Measurements from ENCODE around the gene CD300C. TPM values are rescaled to one million over a fixed set of nuclear protein-coding genes. Genes with fewer than 3 reads are reported as not detected.

CD300C gene
- total RNA-seq, 2 experiments from 2014 or later: 0.41 to 0.50 TPM

DNA sequence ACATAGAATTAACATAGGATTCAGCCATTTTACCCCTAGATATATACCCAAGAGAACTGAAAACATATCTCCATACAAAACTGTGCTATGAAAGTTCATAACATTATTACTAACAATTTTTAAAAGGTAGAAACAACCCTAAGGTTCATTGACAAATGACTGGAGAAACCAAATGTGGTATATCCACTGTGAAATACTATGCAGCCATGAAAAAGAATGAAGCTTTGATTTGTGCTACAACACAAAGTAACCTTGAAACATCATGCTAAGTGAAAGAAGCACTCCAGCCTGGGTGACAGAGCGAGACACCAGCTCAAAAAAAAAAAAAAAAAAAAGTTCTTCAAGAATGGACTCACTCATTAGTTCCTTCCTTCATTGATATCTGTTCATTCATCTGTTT, 45.6 kb upstream of the CD300C start:
- H3K9me3 Mint-ChIP-seq: no peaks in the 10 kb centered on the region
- Histone ChIP-seq H3K27ac (ENCODE audit: low read depth in 1 of 2, low read length in 2 of 2) (no peak overlapping the region), H3K9me3 (ENCODE audit: control insufficient read depth in 1 of 2, insufficient read depth in 1 of 2, low read length in 2 of 2) (no peaks in the 10 kb centered on the region), H3K4me1 (ENCODE audit: insufficient read depth, low read length) (peaks cover 10% of the 10 kb centered on the region), H3K4me3 (ENCODE audit: low read length) (no peak overlapping the region), H3K36me3 (ENCODE audit: insufficient read depth, low read length) (no peaks in the 10 kb centered on the region), H3K27me3 (ENCODE audit: control insufficient read depth in 1 of 2, insufficient read depth in 2 of 2, low read length in 2 of 2) (peaks cover 0 to 5% of the 10 kb centered on the region in 2 experiments)
- ChIA-PET POLR2A (interaction anchor here (0.9 to 1.4 kb wide), 2 partner anchors 12 to 282 kb away, joined by 4 to 6 read pairs; no protein-coding TSS in a partner anchor), CTCF (interaction anchor here (0.7 kb wide), 1 partner anchor 9 kb away, joined by 3 read pairs; no protein-coding TSS in a partner anchor)
- no peaks in the 10 kb centered on the region for H3K36me3 Mint-ChIP-seq (ENCODE audit: low read depth)
- DNase-seq (no peak), ATAC-seq (ENCODE audit: poor library complexity) (no peak)
- H3K4me1 Mint-ChIP-seq (ENCODE audit: low read depth): peaks cover 20% of the 10 kb centered on the region
- TF ChIP-seq, protein P1, sequence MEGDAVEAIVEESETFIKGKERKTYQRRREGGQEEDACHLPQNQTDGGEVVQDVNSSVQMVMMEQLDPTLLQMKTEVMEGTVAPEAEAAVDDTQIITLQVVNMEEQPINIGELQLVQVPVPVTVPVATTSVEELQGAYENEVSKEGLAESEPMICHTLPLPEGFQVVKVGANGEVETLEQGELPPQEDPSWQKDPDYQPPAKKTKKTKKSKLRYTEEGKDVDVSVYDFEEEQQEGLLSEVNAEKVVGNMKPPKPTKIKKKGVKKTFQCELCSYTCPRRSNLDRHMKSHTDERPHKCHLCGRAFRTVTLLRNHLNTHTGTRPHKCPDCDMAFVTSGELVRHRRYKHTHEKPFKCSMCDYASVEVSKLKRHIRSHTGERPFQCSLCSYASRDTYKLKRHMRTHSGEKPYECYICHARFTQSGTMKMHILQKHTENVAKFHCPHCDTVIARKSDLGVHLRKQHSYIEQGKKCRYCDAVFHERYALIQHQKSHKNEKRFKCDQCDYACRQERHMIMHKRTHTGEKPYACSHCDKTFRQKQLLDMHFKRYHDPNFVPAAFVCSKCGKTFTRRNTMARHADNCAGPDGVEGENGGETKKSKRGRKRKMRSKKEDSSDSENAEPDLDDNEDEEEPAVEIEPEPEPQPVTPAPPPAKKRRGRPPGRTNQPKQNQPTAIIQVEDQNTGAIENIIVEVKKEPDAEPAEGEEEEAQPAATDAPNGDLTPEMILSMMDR (IDR thresholded peaks at IDR 0.05): no peak
- intact Hi-C loops (cut with DNase I, micrococcal nuclease): no loop called here
- H3K27ac Mint-ChIP-seq: peak overlapping the region; percentile 76
- peaks cover 8% of the 10 kb centered on the region for H3K27me3 Mint-ChIP-seq
- H3K4me3 Mint-ChIP-seq: no peak overlapping the region

DNA sequence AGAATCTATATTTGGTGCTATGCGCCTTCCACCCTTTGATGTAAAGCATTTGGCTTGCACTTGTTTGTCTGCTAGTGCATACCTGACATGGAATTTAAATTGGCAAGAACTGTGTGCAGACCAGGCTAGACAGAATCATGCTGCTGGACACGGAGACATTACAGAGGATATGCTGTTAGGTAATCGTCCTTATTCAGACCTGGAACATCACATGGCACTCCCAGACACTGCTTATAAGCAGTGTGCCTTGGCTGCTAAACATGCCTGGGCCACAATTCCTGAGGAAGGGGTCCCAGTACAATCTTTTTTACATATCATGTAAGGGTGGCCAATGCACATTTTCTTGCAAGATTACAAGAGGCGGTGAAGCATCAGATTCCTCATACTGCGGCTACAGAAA, 39.8 kb upstream of the CD300C start:
- Mint-ChIP-seq H3K27ac (no peak overlapping the region), H3K27me3 (no peaks in the 10 kb centered on the region), H3K9me3 (peaks cover 6% of the 10 kb centered on the region), H3K4me1 (ENCODE audit: low read depth) (peaks cover under 1% of the 10 kb centered on the region), H3K36me3 (ENCODE audit: low read depth) (no peaks in the 10 kb centered on the region), H3K4me3 (no peak overlapping the region)
- Histone ChIP-seq H3K36me3 (ENCODE audit: insufficient read depth, low read length) (no peaks in the 10 kb centered on the region), H3K27me3 (ENCODE audit: control insufficient read depth in 1 of 2, insufficient read depth in 2 of 2, low read length in 2 of 2) (peaks cover 0 to 2% of the 10 kb centered on the region in 2 experiments), H3K4me3 (ENCODE audit: low read length) (no peak overlapping the region), H3K9me3 (ENCODE audit: control insufficient read depth in 1 of 2, insufficient read depth in 1 of 2, low read length in 2 of 2) (peaks cover 3 to 4% of the 10 kb centered on the region in 2 experiments), H3K4me1 (ENCODE audit: insufficient read depth, low read length) (no peaks in the 10 kb centered on the region), H3K27ac (ENCODE audit: low read depth in 1 of 2, low read length in 2 of 2) (no peak overlapping the region)
- ChIA-PET POLR2A (no interaction called here), CTCF (no interaction called here)
- TF ChIP-seq, protein P1 (IDR thresholded peaks at IDR 0.05): no peak
- intact Hi-C loops (cut with DNase I, micrococcal nuclease): no loop called here
- no peak for DNase-seq
- no peak for ATAC-seq (ENCODE audit: poor library complexity)

DNA sequence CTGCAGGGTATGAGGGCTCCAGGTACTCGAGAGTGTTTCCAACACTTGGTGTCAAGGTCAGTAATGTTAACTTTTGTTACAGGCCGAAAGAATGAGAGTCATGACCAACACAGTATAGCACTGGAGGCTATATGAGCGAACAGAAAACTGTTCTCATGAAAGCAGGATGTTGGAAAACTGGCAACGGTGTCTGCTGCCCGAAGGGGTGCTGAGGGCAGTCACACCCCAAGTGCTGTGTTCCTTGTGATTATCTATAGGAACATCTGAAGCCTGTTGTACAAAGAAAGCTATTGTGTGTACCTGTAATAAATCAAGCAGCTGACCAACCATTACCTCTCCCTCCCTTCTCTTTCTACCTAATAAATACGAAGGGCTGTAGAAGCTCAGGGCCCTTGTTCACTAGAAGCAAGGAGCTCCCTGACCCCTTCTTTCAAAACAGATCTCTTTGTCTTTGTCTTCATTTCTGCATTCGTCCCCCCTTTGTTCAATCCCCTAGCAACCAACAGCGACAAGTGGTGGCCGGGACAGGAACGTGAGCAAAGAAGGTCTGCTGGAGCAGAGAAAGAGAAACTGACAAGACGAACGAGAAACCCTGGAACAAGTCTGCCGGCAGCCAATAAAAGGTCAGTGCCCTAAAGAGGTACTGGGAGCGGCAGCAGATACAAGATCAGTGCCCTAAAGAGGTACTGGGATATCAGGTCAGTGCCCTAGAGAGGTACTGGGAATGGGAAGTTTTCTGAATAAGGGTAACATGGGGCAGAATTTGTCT, 38.6 kb upstream of the CD300C start:
- no peak overlapping the region for H3K27ac Mint-ChIP-seq
- CTCF ChIA-PET: no interaction called here
- H3K4me3 ChIP-seq (ENCODE audit: low read length): no peak overlapping the region
- POLR2A ChIA-PET: no interaction called here
- H3K27me3 ChIP-seq (ENCODE audit: control insufficient read depth in 1 of 2, insufficient read depth in 2 of 2, low read length in 2 of 2): peaks cover 0 to 2% of the 10 kb centered on the region in 2 experiments
- H3K9me3 Mint-ChIP-seq: peaks cover 6% of the 10 kb centered on the region
- no peak for DNase-seq
- TF ChIP-seq, protein P1 (IDR thresholded peaks at IDR 0.05): no peak
- peaks cover 13% of the 10 kb centered on the region for H3K4me1 Mint-ChIP-seq (ENCODE audit: low read depth)
- peaks cover 3 to 4% of the 10 kb centered on the region in 2 experiments for H3K9me3 ChIP-seq (ENCODE audit: control insufficient read depth in 1 of 2, insufficient read depth in 1 of 2, low read length in 2 of 2)
- no peaks in the 10 kb centered on the region for H3K36me3 ChIP-seq (ENCODE audit: insufficient read depth, low read length)
- intact Hi-C loops (cut with DNase I, micrococcal nuclease): no loop called here
- H3K27ac ChIP-seq (ENCODE audit: low read depth in 1 of 2, low read length in 2 of 2): no peak overlapping the region
- peaks cover 10% of the 10 kb centered on the region for H3K4me1 ChIP-seq (ENCODE audit: insufficient read depth, low read length)
- no peaks in the 10 kb centered on the region for H3K36me3 Mint-ChIP-seq (ENCODE audit: low read depth)
- no peak for ATAC-seq (ENCODE audit: poor library complexity)
- H3K4me3 Mint-ChIP-seq: no peak overlapping the region
- H3K27me3 Mint-ChIP-seq: no peaks in the 10 kb centered on the region

All from CD4-positive, alpha-beta T cell (primary cell).